ENCODE measurements around the gene TEPSIN.

GRCh38 chr17:81265576-81265975 is 26.7 kb upstream of the TEPSIN start:
- TF ChIP-seq CTCF (conservative IDR thresholded peaks at IDR 0.05 in 1 of 2, IDR thresholded peaks at IDR 0.05 in 1 of 2; ENCODE audit: extremely low read depth in 1 of 2, insufficient read depth in 1 of 2, low read depth in 1 of 2, low read length in 2 of 2): no peak
- no peak for TF ChIP-seq EZH2 (IDR thresholded peaks at IDR 0.05; ENCODE audit: borderline replicate concordance, low read length)
